GM21717 (cell line): ENCODE data around the gene TRIM29.
"Not testable (repeated sequence)": the region's sequence is repeated elsewhere in the genome, so short reads cannot be mapped to it uniquely, and the experiment has no call there.

Source experiments
- ATAC-seq: cut with Tn5 transposase; IDR thresholded peaks from one replicate; pipeline ENCODE4 v1.9.1; 2021; ENCODE audit warnings: mild to moderate bottlenecking, moderate library complexity; ENCODE audit not compliant: unreplicated experiment

TRIM29 gene, protein sequence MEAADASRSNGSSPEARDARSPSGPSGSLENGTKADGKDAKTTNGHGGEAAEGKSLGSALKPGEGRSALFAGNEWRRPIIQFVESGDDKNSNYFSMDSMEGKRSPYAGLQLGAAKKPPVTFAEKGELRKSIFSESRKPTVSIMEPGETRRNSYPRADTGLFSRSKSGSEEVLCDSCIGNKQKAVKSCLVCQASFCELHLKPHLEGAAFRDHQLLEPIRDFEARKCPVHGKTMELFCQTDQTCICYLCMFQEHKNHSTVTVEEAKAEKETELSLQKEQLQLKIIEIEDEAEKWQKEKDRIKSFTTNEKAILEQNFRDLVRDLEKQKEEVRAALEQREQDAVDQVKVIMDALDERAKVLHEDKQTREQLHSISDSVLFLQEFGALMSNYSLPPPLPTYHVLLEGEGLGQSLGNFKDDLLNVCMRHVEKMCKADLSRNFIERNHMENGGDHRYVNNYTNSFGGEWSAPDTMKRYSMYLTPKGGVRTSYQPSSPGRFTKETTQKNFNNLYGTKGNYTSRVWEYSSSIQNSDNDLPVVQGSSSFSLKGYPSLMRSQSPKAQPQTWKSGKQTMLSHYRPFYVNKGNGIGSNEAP

GRCh38 chr11:120137611-120138521 is at the start of gene TRIM29:
Gene TRIM29, minus strand, starts transcription at chr11:120138113. Its CDS starts 82 bp downstream, at chr11:120138031.
- ATAC-seq, result no peak

DNA sequence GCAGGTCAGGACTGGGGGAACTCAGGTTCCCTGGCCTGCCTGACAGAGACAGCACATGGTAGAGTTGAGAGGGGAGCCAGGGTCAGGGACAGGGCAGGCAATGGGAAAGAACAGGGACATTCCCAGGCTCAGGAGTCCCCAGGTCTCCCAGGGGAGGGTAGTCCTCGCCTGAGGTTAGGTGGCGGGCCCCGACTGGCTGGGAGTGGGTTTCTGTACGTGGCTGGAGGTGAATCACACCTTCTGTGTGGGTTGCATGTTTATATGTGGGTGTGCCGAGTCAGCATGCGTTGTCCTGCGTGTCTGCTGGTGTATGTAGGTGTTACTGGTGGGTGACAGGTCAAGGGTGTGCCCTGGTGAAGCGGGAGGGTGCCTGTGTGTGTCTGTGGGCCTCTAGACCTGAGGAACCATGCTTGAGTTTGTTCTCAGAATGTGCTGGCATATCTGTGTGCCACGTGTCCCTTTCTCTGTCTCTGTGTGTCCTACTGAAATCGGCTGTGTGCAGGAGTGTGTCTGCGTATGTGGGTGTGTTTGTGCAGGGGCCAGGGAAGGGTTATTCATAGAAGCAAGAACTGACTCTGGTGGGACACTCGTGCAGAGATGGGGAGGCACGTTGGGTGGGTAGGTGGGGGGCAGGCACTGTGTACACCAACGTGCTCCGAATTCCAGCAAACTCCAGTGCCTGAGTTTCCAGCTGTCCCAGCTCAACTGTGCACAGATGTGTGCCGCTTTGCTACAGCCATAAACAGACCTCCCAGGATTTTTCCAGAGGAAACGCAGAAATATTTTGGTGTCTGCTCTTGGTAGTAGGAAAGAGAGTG is 49.1 kb upstream of the TRIM29 start:
- ATAC-seq, result no peak

DNA sequence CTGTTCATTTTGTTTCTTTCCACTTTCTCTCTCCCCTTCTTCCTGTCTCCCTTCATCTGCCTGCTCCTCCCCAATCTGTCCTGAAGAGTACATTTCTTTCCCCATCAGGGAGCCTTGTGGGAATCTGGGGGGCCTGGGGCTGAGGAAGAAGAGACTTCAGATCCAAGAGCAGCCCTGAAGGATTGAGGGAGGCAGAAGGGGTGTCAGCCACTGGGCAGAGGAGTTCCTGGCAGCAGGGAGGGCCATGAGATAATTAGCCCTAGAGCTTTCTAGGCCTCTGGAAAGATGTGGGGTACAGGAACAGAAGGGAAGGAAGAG is 48.5 kb upstream of the TRIM29 start:
- no peak for ATAC-seq

DNA sequence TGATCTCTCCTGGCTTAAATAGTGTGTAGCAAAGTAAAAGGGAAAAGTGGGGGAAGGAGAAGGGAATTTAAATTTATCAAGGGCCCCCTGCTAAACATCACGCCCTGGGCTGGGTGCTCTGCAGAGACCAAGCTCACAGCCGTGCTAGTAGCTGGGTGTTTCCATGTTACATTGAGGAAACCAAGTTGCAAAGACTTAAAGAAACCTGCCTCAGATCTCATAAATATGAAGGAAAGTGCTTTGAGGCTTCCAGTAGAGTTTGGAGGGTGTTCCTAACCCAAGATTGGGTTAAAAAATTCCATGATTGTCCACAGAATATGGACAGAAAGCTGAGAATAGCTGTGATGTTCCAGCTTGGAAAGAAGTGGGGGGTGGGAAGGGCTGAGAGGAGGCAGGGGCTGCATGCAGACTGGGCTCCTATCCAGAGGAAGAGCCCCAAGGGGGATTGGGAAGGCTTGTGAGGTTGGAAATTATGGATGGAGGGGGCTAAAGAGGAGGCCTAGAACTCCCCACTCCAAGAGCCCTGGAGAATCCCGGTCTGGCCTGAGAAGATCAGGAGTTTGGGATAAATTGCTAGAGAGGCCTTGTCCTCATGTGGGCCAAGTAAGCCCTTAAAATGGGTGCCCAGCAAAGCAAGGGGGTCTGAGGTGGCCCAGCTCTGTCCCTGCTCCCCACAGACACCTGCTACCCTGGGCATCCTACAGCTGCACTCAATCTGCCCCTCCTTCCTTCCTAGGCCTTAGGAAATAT is 48.0 kb upstream of the TRIM29 start:
- ATAC-seq, result no peak

DNA sequence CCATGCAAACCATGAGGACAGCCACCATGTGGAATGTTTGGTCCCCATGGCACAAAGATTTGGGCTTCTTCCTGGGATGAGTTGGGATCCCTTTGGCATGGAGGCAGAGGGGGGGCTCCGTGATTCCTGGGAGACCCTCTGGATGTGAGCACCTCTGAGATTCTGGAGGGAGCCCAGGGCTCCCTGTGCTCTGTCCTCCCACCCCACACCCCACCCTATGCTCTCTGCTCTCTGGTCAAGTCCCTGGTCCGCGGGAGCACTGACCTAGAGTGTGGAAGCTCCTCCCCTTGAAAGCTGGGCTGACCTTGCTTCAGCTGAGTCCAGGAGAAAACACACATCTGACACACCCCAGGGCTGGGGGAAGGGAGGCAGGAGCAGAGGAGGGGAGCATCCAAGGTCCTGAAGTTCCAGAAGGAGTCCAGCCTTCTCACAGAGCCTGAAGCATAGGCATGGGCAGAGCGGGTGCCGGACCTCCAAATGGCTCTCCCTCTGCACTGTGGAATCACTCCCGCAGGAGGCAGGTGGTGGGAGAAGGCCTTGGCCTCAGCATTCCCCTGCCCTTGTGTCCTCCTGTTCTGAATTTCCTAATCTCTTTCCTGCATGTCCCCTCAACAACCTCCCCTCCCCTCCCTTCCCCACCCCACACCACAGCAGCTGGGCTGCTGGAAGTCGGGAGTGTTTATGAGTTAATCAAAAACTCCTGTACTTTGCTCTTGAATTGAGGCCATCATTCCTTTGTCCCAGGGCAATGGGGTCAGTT is 47.2 kb upstream of the TRIM29 start:
- no peak for ATAC-seq

DNA sequence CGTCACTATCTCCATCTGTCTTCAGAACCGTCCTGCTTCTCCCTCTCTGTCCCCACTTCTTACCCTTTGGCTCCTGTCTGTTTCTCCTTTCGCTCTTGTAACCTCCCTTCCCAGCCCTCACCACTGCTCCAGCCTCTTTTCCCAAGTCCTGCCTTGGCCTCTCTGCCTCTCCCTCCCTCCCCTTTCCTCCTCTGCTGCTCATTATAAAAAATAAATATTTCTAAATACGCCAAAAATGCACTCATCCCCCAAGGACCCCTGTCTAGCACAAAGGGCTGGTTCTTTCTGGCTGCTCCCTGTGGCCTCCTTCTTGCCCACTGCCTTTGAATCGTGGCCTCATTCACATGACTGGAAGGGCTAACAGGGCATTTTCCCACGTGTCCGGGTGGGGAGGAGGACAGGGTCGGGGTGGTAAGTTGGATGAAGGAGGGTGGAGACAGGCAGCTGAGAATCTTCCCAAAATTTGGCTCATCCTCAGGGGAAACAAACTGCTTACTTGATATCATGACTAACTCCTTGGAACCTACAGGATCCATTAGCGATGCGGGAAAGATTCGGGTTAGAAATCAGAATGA is 46.5 kb upstream of the TRIM29 start:
- ATAC-seq, result no peak

- ATAC-seq, result no peak
Observed at GRCh38 chr11:120183701-120184141, 45.8 kb upstream of the TRIM29 start.

DNA sequence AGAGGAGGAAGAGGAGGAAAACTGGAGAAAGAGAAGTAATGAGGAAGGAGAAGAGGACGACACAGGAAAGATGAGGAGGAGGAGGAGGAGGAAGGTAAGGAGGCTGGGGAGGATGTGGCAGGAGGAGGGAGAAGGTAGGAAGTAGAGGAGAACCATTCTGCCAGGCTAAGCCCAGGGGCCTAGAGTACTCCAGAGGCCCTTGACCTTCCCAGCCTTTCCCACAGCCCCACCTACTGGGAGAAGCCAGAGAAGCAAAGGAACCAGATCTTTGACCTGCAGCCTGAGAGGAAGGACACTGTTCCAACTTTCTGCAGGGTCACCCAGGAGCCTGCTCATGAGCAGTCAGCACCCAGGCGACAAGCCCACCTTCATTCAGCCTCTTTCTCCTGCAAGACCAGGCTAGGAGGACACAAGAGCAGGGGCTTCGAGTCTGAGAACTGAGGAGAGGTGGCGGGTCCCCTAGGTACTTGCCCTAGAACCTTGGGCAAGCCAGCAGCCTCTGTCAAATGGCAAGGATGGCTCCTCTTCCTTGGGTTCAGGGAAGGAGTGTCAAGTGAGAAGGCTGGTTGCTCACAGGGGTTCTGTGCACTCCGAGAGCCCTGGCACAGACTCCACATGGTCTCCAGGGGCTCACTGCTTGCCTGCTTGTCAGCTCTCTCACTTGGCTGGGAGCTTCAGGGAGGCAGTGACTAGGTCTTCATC is 45.0 kb upstream of the TRIM29 start:
- ATAC-seq, result no peak

GRCh38 chr11:120182372-120182771 is 44.5 kb upstream of the TRIM29 start:
- ATAC-seq, result no peak

DNA sequence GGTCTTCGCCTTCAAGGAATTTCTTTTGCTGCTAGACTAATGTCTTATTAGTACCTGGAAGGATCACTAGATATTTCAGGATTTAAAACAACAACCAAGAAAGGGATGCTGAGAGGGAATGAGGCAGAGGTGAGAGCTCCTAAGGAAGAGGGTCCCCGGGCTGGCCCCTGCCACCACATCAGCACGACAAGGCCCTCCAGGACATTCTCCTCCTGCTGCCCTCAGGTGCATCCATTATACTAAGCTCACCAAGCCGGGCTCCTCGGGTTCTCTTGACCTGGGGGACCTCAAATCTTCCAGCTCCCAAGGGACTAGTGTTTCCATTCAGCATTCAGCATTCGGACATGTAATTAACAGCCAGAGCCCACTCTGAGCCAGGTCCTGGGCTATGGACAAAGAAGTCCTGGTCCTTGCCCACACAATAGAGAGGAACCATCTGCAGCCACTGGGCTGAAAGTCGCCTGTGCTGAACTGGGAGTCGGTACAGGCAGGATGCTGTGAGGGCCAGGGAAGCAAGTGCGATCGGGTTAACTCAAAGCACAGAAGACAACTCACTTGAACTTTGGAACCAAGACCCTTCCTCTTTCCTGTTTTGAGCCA is 43.6 kb upstream of the TRIM29 start:
- no peak for ATAC-seq

DNA sequence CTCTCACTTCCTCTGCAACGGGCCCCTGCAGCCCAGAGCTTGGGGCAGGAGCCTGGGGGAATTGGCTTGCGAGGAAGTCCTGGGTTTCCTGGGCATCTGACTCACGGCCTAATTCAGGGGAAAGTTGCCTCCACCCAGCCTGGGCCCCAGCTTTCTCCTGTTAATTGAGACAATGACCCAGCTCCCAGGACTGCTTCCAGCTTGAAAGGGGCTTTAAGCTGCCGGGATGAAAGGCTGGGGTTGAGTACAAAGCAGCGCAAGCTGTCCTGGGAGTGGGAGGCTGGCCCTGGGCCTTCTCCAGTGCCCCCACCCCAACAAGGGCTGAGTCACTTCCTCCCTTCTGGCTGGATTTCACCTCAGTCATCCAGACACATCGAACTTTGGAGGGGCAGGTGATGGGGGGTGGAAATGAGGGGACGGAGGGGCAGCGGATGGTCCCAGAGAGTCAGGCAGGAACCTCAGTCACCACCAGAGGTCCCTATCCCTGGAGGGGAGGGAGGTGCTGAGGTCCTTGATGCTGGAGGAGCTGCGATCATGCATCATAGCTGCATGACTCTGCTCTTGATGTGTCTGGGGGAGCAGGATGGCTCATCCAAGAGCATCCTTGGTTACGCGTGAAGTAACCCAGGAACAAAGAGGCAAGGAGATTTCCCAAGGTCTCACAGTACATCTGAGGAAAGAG is 42.8 kb upstream of the TRIM29 start:
- ATAC-seq, result no peak

- not testable (repeated sequence) for ATAC-seq
Observed at GRCh38 chr11:120180063-120180462, 42.1 kb upstream of the TRIM29 start.

- ATAC-seq, result no peak
Observed at GRCh38 chr11:120179057-120179672, 41.3 kb upstream of the TRIM29 start.

DNA sequence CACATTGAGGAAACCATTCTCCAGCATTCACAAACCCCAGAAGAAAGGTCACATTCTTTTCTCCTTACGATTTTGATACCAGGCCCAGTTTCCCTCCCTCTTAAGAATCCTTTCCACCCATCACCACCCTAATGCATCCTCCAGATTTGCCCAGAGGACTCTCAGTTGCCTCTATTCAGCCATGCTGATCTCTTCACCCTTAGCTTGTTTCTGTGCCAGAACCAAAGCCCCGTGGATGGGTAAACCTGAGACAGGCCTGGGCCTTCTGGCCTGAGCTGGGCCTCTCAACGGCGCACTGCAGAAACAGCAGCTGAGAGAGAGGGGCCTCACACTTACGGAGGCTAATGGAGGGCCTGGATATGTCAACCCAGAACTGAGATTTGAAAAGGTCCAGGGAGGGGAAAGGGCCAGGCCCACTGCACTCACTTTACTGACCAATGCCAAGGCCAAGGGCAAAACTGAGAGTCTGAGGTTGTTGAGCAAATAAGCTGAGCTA is 40.7 kb upstream of the TRIM29 start:
- ATAC-seq, result no peak

GRCh38 chr11:120174866-120175265 is 37.0 kb upstream of the TRIM29 start:
- ATAC-seq, result no peak

DNA sequence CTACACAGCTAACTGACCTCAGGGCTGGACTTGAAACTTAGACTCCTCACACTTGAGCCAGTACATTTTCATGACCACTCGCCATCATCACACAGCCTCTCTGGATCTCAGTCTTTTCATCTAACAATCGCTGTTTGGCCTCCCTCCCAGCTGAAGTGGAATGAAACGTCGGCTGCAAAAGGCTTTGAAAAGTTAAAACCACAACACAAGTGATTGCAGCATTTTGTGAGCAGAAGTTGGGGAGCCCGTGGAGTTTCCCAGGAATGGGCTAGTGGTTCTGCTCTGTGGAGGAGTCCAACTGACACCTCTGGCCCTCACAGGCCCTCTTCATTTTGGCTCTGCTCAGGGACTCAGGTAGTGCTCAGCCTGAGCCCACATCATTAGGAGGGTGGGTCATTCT is 35.9 kb upstream of the TRIM29 start:
- no peak for ATAC-seq
